ENCODE measurements around the gene TXNDC11. TPM values are rescaled to one million over a fixed set of nuclear protein-coding genes. Genes with fewer than 3 reads are reported as not detected.
A peak's percentile ranks its signal among the peaks of the same experiment; 100 is the strongest.

Gene TXNDC11
- total and polyA plus RNA-seq, 10 of the 15 experiments (the other 5 are each of a cell fraction or from before 2014, with no cell fraction given): 1.7 to 86.7 (median 54.4) TPM

- Histone ChIP-seq H3K79me2 (ENCODE audit: control insufficient read depth, insufficient read depth, low read length) (peaks cover 48% of the 10 kb centered on the region), H3K27me3 (replicated peaks in 1 of 2; ENCODE audit: control insufficient read depth in 2 of 2, insufficient read depth in 2 of 2, low read length in 1 of 2) (no peaks in the 10 kb centered on the region), H4K20me1 (ENCODE audit: control insufficient read depth, insufficient read depth) (peaks cover 10% of the 10 kb centered on the region), H3K9ac (ENCODE audit: control insufficient read depth, insufficient read depth, low read length) (no peak overlapping the region), H3K36me3 (ENCODE audit: control insufficient read depth in 2 of 2, insufficient read depth in 2 of 2, low read length in 1 of 2) (peaks cover 17 to 19% of the 10 kb centered on the region in 2 experiments), H3K4me1 (ENCODE audit: control insufficient read depth, insufficient read depth, low read length) (peaks cover 60% of the 10 kb centered on the region), H3K4me2 (ENCODE audit: control insufficient read depth, insufficient read depth) (peak overlapping the region; percentile 93), H3K9me3 (replicated peaks; ENCODE audit: control insufficient read depth, insufficient read depth, low read length) (no peaks in the 10 kb centered on the region), H3K27ac (ENCODE audit: control insufficient read depth, insufficient read depth) (peak overlapping the region; percentile 48; the same call in 1 of the 2 replicates), H2AFZ (ENCODE audit: control insufficient read depth, low read depth, low read length) (no peak overlapping the region), H3K4me3 (peak overlapping the region; percentile 59; the same call in 1 of the 2 replicates)
- ChIA-PET POLR2A (interaction anchor here (0.5 to 7.1 kb wide), 3 partner anchors 9 to 154 kb away, joined by 3 to 39 read pairs (median 4); no protein-coding TSS in a partner anchor), SMC1A (ENCODE audit: uncharacterized antibody, unreplicated experiment) (interaction anchor here (1.7 kb wide), 1 partner anchor 15 kb away, joined by 7 read pairs; no protein-coding TSS in a partner anchor), CTCF (interaction anchor here (1.5 kb wide), 1 partner anchor 42 kb away, joined by 3 read pairs; no protein-coding TSS in a partner anchor), RAD21 (ENCODE audit: unreplicated experiment) (interaction anchor here (1.7 kb wide), 1 partner anchor 15 kb away, joined by 7 read pairs; no protein-coding TSS in a partner anchor)
- intact Hi-C loops (cut with micrococcal nuclease; ENCODE audit: unreplicated experiment): loop anchor here (5.0 kb wide), 1 partner anchor 91 kb away; no protein-coding TSS in a partner anchor
- DNase-seq (ENCODE audit: low read depth, low spot score) (no peak), ATAC-seq (no peak), FAIRE-seq (no peak)
- in situ Hi-C loops (cut with MboI): loop anchor here (25.0 kb wide), 1 partner anchor 711 kb away; no protein-coding TSS in a partner anchor
- WGBS (ENCODE audit: insufficient coverage, insufficient replicate concordance, low lambda C conversion rate, missing lambda C conversion rate): 71% methylated on average over 25 of the region's 25 CpGs
- TF ChIP-seq RCOR1 (conservative IDR thresholded peaks at IDR 0.05; ENCODE audit: low read depth, low read length) (0 out of 2 replicates have a peak, but pooled peaks have one; percentile 5), SIN3A (IDR thresholded peaks at IDR 0.05; ENCODE audit: low read depth, low read length) (no peak), MEF2A (IDR thresholded peaks at IDR 0.05; ENCODE audit: insufficient read depth, low read depth, low read length) (no peak), HDGF (IDR thresholded peaks at IDR 0.05) (peak; percentile 64; the same call in 1 of the 2 replicates), IKZF2 (IDR thresholded peaks at IDR 0.05) (0 out of 4 replicates have a peak, but pooled peaks of 1 of the 2 experiments have one; percentile 1), DPF2 (IDR thresholded peaks at IDR 0.05) (0 out of 2 replicates have a peak, but pooled peaks have one; percentile 4), IKZF1 (conservative IDR thresholded peaks at IDR 0.05) (peak; percentile 7)
- no TSS peak for BruUV-seq (replicated peaks)
These were observed 69.3 kb downstream of the TXNDC11 start for GRCh38 chr16:11673091-11674000.
